ENCODE data around the gene PARD6G.

PARD6G gene

GRCh38 chr18:80232030-80232429, 15.3 kb downstream of the PARD6G start:
- Histone ChIP-seq H3K9me3 (ENCODE audit: low read length) (no peaks in the 10 kb centered on the region), H3F3A (ENCODE audit: insufficient read depth, low read length) (no peaks in the 10 kb centered on the region), H3K4me3 (ENCODE audit: low read depth, low read length, poor library complexity, severe bottlenecking) (no peak overlapping the region), H2AFZ (ENCODE audit: low read length) (no peak overlapping the region), H3K36me3 (ENCODE audit: insufficient read depth, low read length) (no peaks in the 10 kb centered on the region), H4K20me1 (ENCODE audit: insufficient read depth, low read length) (no peaks in the 10 kb centered on the region), H3K27ac (ENCODE audit: low read depth, low read length, poor library complexity, severe bottlenecking) (no peak overlapping the region), H3K4me1 (ENCODE audit: insufficient read depth, low read length, severe bottlenecking) (no peaks in the 10 kb centered on the region), H3K79me2 (ENCODE audit: insufficient read depth, low read length) (no peaks in the 10 kb centered on the region), H3K27me3 (ENCODE audit: insufficient read depth, low read length) (no peaks in the 10 kb centered on the region), H3K9ac (ENCODE audit: low read length) (no peak overlapping the region), H3K4me2 (ENCODE audit: low read length) (no peak overlapping the region), H3K9me2 (ENCODE audit: low read depth, low read length) (no peaks in the 10 kb centered on the region)
- TF ChIP-seq EZH2 (IDR thresholded peaks at IDR 0.05; ENCODE audit: borderline replicate concordance, low read length) = no peak
- TF ChIP-seq, protein P1, sequence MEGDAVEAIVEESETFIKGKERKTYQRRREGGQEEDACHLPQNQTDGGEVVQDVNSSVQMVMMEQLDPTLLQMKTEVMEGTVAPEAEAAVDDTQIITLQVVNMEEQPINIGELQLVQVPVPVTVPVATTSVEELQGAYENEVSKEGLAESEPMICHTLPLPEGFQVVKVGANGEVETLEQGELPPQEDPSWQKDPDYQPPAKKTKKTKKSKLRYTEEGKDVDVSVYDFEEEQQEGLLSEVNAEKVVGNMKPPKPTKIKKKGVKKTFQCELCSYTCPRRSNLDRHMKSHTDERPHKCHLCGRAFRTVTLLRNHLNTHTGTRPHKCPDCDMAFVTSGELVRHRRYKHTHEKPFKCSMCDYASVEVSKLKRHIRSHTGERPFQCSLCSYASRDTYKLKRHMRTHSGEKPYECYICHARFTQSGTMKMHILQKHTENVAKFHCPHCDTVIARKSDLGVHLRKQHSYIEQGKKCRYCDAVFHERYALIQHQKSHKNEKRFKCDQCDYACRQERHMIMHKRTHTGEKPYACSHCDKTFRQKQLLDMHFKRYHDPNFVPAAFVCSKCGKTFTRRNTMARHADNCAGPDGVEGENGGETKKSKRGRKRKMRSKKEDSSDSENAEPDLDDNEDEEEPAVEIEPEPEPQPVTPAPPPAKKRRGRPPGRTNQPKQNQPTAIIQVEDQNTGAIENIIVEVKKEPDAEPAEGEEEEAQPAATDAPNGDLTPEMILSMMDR (IDR thresholded peaks at IDR 0.05; ENCODE audit: low read length) = no peak

- no peaks in the 10 kb centered on the region for H3K9me2 ChIP-seq (ENCODE audit: low read depth, low read length)
Observed at GRCh38 chr18:80231616-80232015, 15.7 kb downstream of the PARD6G start.

GRCh38 chr18:80231151-80231550, 16.2 kb downstream of the PARD6G start:
- Histone ChIP-seq H3K9me3 (ENCODE audit: low read length) (no peaks in the 10 kb centered on the region), H3K4me1 (ENCODE audit: insufficient read depth, low read length, severe bottlenecking) (no peaks in the 10 kb centered on the region)
- TF ChIP-seq, protein P1 (IDR thresholded peaks at IDR 0.05; ENCODE audit: low read length) = no peak
- TF ChIP-seq EZH2 (IDR thresholded peaks at IDR 0.05; ENCODE audit: borderline replicate concordance, low read length) = no peak

More at GRCh38 chr18:80231616-80232015, 15.7 kb downstream of the PARD6G start:
- no peak overlapping the region for H3K4me2 ChIP-seq (ENCODE audit: low read length)
- H3K9ac ChIP-seq (ENCODE audit: low read length) = no peak overlapping the region
- H3K27me3 ChIP-seq (ENCODE audit: insufficient read depth, low read length) = no peaks in the 10 kb centered on the region
- no peak overlapping the region for H2AFZ ChIP-seq (ENCODE audit: low read length)
- H3K79me2 ChIP-seq (ENCODE audit: insufficient read depth, low read length) = no peaks in the 10 kb centered on the region
- no peak overlapping the region for H3K27ac ChIP-seq (ENCODE audit: low read depth, low read length, poor library complexity, severe bottlenecking)
- H4K20me1 ChIP-seq (ENCODE audit: insufficient read depth, low read length) = no peaks in the 10 kb centered on the region
- H3K4me3 ChIP-seq (ENCODE audit: low read depth, low read length, poor library complexity, severe bottlenecking) = no peak overlapping the region
- no peaks in the 10 kb centered on the region for H3K36me3 ChIP-seq (ENCODE audit: insufficient read depth, low read length)
- TF ChIP-seq EZH2 (IDR thresholded peaks at IDR 0.05; ENCODE audit: borderline replicate concordance, low read length) = no peak
- TF ChIP-seq, protein P1 (IDR thresholded peaks at IDR 0.05; ENCODE audit: low read length) = no peak
- no peaks in the 10 kb centered on the region for H3K4me1 ChIP-seq (ENCODE audit: insufficient read depth, low read length, severe bottlenecking)
- H3K9me3 ChIP-seq (ENCODE audit: low read length) = no peaks in the 10 kb centered on the region
- H3F3A ChIP-seq (ENCODE audit: insufficient read depth, low read length) = no peaks in the 10 kb centered on the region

More at GRCh38 chr18:80231151-80231550, 16.2 kb downstream of the PARD6G start:
- no peaks in the 10 kb centered on the region for H4K20me1 ChIP-seq (ENCODE audit: insufficient read depth, low read length)
- no peak overlapping the region for H3K9ac ChIP-seq (ENCODE audit: low read length)
- no peak overlapping the region for H3K4me2 ChIP-seq (ENCODE audit: low read length)
- H3K79me2 ChIP-seq (ENCODE audit: insufficient read depth, low read length) = no peaks in the 10 kb centered on the region
- H2AFZ ChIP-seq (ENCODE audit: low read length) = no peak overlapping the region
- H3K27ac ChIP-seq (ENCODE audit: low read depth, low read length, poor library complexity, severe bottlenecking) = no peak overlapping the region
- no peaks in the 10 kb centered on the region for H3F3A ChIP-seq (ENCODE audit: insufficient read depth, low read length)
- H3K27me3 ChIP-seq (ENCODE audit: insufficient read depth, low read length) = no peaks in the 10 kb centered on the region
- no peak overlapping the region for H3K4me3 ChIP-seq (ENCODE audit: low read depth, low read length, poor library complexity, severe bottlenecking)
- no peaks in the 10 kb centered on the region for H3K36me3 ChIP-seq (ENCODE audit: insufficient read depth, low read length)
- H3K9me2 ChIP-seq (ENCODE audit: low read depth, low read length) = no peaks in the 10 kb centered on the region

All from OCI-LY1 (cell line).